GM21576 (cell line): ENCODE measurements around the gene MGST2.
A peak's percentile ranks its signal among the peaks of the same experiment; 100 is the strongest.

ENCODE experiments used
- ATAC-seq: cut with Tn5 transposase; IDR thresholded peaks from one replicate; pipeline ENCODE4 v1.9.1; 2021; ENCODE audit warnings: mild to moderate bottlenecking, moderate library complexity; ENCODE audit not compliant: unreplicated experiment

Gene MGST2

DNA sequence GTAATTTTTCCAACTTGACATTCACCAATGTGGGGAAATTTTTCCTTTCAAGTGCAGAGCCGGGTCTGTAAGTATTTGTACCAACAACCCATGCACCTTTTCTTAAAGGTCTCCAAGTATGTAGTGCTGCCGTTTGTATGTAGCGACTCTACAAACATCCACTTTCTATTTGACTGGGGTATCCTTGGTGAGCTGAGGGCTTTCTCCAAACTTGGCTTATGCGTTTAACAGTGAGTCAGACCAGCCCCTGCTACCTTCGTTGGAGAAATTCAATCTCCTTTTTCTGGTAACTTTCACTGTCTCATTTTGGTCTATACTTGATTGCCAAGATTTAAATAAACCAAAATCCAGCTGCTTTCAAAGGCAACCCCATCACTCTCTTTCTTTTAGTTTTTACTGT lies 34.9 kb downstream of the MGST2 start:
- no peak for ATAC-seq

- ATAC-seq = no peak
Measured at GRCh38 chr4:139704915-139705485, 39.4 kb downstream of the MGST2 start.

DNA sequence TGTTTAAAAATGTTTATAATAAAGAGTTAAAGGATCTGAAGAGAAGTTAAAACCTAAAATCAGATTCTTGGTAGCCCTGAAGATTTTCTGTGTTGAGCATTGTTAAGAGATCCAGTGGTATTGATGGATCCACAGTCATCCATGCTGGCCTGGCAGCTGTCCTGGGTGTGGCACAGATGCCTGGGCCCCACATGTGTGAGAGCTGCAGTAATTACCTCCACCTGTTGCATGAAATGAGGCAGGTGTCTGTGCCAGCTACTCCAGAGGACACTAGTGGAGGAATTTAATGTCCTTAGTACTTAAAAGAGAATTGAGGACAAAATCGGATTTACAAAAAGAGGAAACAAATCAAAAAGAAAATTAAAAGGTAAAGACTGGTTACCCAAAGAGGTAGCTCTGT lies 44.0 kb downstream of the MGST2 start:
- ATAC-seq = no peak

DNA sequence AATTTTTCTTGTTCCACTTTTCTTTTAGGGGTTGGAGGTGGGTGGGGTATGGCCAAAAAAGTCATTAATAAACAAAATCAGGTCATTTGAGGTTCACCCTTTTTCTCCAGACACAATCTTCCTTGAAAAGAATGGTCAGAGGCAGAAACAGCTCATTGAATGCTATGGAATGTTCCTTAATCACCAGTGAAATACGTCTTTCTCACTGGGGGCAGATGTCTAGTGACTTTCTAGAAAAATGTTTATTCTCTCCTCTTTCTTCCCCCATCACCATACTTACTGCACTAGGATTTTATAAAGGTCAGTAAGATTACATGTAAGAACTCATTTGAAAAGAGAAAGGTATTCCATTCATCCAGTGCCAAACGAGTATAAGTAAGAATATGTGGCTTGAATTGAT lies 44.5 kb downstream of the MGST2 start:
- ATAC-seq = no peak

DNA sequence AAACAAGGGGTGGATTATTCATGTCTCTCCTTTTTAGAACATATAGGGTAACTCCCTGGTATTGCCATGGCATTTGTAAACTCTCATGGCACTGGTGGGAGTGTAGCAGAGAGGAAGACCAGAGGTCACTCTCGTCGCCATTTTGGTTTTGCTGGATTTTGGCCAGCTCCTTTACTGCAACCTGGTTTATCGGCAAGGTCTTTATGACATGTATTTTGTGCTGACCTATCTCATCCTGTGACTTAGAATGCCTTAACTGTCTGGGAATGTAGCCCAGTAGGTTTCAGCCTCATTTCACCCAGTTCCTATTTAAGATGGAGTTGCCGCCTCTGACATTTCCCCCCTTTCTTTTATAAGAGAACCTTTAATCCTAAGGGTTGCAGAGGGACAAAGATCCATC lies 45.8 kb downstream of the MGST2 start:
- ATAC-seq = no peak

DNA sequence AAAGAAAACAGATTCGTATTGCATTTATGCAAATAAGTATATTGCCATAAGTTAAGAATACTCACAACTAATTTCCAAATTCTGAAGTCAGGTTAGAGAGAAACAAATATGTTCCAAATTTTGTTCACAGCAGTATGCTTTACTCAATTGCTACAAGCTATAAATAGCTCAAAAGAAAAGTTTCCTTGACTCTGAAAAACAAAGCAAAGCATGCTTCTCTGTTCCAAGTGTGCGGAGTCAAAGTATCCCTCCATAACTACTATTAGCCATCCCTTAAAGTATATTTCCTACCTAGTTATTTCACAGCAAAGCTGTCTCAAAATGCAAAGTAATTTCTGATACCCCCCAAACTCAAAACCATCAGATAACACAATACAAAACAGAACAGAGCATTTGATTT lies 47.3 kb downstream of the MGST2 start:
- no peak for ATAC-seq

GRCh38 chr4:139715746-139716391 lies 50.2 kb downstream of the MGST2 start:
- ATAC-seq = no peak

DNA sequence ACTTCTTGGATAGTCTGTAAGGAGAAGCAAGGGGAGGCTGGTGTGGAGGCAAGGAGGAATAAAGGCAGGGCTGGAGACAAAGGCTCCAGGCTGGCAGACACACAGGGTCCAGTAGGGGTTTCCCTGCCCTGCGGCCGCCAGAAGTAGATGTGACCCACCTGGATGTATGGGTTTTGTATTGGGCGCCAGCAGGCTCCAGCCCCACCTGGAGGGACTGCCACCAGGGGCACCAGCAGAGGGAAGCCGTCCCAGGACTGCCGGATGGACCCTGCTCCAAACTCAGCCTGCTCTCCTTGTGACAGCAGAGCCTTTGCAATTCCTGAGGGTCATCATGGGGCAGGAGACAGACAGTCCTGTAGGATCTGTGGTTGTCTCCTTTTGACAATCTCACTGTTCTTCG lies 52.7 kb downstream of the MGST2 start:
- ATAC-seq = no peak

GRCh38 chr4:139718833-139719232 lies 53.2 kb downstream of the MGST2 start:
- ATAC-seq = no peak

- no peak for ATAC-seq
Measured at GRCh38 chr4:139719381-139720101, 53.9 kb downstream of the MGST2 start.

GRCh38 chr4:139720806-139721205 lies 55.2 kb downstream of the MGST2 start:
- ATAC-seq = no peak

DNA sequence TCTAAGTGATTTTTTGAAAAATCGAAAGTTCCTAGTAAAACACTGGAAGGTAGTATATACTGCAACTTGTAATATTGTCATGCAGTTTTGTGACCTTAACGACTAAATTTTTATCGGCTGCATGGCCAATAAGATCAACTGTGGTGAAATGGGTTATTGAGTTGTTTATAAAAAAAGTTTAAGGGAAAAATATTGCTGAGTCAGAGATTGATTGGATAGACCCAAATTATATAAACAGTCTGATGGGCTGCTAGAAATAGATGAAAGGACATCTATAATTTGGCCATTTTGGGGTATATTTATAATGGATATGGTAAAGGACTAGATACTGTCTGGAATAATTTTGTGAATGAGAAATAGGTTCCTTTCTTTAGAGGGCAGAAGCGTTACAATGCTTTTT lies 56.2 kb downstream of the MGST2 start:
- no peak for ATAC-seq

DNA sequence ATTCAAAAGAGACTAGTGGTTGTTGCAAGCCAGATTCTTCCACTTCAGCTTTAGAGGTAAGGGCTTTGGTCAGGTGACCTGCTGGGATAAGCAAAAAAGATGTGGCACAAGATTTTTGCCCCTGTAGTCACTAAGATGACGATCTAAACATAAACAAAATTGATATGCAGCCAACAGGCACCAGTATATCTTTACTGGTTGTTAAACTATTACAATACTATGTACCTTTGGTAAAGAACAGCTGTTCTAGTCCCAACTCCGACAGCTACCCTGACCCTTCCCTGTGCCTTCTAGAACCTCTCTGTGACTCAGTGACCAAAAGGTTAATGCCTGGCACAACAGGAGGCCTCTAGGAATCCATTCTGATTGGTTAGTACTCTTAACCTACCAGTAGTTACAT lies 59.6 kb downstream of the MGST2 start:
- ATAC-seq = no peak

DNA sequence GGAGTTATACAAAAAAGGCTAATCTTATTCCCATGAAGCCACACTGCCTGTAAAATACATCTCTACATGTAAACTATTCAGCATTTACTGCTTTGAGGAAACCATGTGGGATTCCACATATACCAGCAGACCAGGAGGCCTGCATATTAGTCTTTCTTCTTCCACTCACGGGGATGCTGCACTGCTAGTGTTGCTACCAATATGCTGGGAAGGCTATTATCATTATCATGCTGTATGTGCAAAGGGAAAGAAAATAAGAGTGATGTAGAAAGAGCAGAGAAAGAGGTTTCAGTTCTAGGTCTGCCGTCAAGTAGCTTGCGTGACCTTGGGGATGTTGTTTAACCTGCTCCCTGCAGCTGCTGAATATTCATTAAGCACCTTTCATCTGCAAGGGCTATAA lies 61.0 kb downstream of the MGST2 start:
- no peak for ATAC-seq

GRCh38 chr4:139728146-139728545 lies 62.5 kb downstream of the MGST2 start:
- no peak for ATAC-seq

DNA sequence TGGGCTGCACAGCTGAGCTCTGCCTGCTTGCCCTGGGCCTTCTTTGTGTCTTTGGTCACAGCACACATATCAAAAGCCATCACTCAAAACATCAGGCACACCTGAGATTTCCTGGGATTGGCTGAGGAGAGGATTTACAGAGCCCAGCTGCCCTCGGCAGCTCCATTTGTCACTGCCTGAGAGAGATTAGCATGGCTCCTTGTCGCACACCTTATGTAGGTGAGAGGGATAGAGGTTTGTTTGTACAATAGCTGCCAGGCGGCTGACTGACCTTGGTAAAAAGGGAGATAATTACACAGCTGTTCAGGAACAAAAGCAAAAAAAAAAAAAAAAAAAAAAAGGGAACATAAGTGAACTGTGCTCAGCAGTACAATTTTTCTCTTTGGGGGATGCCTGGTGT lies 63.2 kb downstream of the MGST2 start:
- no peak for ATAC-seq

DNA sequence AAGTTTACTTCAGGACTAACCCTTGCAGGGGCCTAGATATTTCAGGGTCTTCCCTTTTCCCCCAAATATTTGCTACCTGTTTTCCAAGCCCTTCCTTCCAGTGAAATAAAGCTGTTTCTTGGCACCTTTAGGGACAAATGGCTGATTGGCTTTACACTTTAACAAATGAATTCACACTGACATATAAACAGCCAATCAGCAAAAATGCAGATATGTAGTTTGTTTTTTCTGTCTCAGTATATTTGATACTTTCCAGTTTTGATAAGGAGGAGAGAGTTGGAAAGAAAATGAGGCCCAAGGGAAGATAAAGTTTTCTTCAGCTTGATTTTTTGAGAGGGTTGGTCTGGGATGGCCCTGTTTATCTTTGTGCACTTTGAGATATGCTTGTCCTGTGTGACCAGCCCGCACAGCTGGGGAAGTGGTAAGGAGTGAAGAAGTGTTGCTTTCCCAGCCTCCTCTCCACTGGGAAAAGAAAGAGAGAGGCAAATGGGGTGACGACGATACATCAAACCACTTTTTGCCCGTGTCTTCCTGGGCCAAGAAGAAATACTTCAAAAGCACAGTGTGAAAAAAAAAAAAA lies 67.5 kb downstream of the MGST2 start:
- no peak for ATAC-seq

- ATAC-seq = no peak
Measured at GRCh38 chr4:139734201-139734874, 68.7 kb downstream of the MGST2 start.

DNA sequence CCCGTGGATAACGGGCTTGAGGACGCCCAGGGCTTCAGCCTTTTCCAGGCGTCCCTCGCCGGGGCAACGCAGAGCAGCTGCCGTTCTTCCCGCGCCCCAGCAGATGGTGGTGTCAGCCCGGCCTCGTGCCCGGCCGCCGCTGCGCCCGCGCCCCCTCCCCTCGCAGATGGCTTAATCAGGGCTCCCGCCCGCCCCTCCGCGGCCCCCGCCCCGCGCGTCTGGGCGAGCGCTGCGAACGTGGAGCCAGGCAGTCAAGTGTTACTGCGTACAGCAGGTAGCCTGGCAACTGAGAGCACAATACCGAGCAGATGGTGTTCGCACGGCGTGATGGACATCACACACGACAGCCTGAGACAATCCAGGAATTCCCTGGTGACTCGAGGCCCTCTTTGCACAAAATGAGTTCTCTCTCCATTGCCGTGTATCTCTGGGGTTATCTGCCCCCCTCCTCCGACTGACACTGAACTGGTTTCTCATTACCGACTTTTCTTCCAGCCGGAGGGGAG lies 69.3 kb downstream of the MGST2 start:
- peak; percentile 69 for ATAC-seq

- ATAC-seq = no peak
Measured at GRCh38 chr4:139735381-139736273, 70.0 kb downstream of the MGST2 start.
